K562 (cell line): ENCODE data around the gene CHAD. TPM values are rescaled to one million over a fixed set of nuclear protein-coding genes. Genes with fewer than 3 reads are reported as not detected.

Experiments
- CBX5 ChIP-seq: IDR thresholded peaks from 2 replicates; pipeline ENCODE4 v1.6.1; 2014; ENCODE audit warnings: low read depth, borderline replicate concordance
- ELF1 ChIP-seq: fragments of 200-800 bp; sonication (Bioruptor generic); IDR thresholded peaks from 2 replicates; pipeline ENCODE4 v1.6.1; 2016; ENCODE audit warnings: missing genetic modification characterization, missing compliant biosample characterization
- ZNF395 ChIP-seq: fragments of 200-800 bp; sonication (Bioruptor generic); IDR thresholded peaks from 2 replicates; pipeline ENCODE4 v1.6.1; 2017; ENCODE audit warnings: missing genetic modification characterization, missing compliant biosample characterization
- polyA plus RNA-seq, 8 experiments: library from polyadenylated mRNA; depleted of rRNA in 4 of 8; stranded (reverse) in 5 of 8; unstranded in 3 of 8; fragments of >200 nt; fragmentation: Nextera tagmentation in 2 of 8; fragmentation: Illumina TruSeq in 1 of 8; extraction: Ambion mirVana in 2 of 8; extraction: Trizol in 1 of 8; gene quantifications; 2 replicates each; pipeline versions ENCODE4 v1.2.1 to v1.2.3, GENCODE V29; 2011 to 2014; ENCODE audit warnings: inconsistent platforms in 1 of 8, missing spikeins in 1 of 8
- total RNA-seq, 7 experiments: library from RNA; depleted of rRNA in 6 of 7; stranded (reverse); fragments of >200 nt in 6 of 7; fragmentation: Illumina TruSeq in 2 of 7; extraction: Trizol in 2 of 7; gene quantifications; 2 replicates each; pipeline versions ENCODE4 v1.2.1 to v1.2.3, GENCODE V29; 2011 to 2021; ENCODE audit warnings: low replicate concordance in 1 of 7
- TF ChIP-seq, protein P1 (sequence below): sonication (generic); formaldehyde crosslinking; IDR thresholded peaks from 2 replicates; pipeline ENCODE4 v1.8.1; 2023; ENCODE audit warnings: mild to moderate bottlenecking, missing genetic modification reagents
- TF ChIP-seq, protein P2 (sequence below): sonication (generic); formaldehyde crosslinking; IDR thresholded peaks from 2 replicates; pipeline ENCODE4 v1.8.1; 2023; ENCODE audit warnings: mild to moderate bottlenecking, missing genetic modification reagents

Gene CHAD
- total and polyA plus RNA-seq, 9 of the 15 experiments (the other 6 are each of a cell fraction or from before 2014, with no cell fraction given): not detected

DNA sequence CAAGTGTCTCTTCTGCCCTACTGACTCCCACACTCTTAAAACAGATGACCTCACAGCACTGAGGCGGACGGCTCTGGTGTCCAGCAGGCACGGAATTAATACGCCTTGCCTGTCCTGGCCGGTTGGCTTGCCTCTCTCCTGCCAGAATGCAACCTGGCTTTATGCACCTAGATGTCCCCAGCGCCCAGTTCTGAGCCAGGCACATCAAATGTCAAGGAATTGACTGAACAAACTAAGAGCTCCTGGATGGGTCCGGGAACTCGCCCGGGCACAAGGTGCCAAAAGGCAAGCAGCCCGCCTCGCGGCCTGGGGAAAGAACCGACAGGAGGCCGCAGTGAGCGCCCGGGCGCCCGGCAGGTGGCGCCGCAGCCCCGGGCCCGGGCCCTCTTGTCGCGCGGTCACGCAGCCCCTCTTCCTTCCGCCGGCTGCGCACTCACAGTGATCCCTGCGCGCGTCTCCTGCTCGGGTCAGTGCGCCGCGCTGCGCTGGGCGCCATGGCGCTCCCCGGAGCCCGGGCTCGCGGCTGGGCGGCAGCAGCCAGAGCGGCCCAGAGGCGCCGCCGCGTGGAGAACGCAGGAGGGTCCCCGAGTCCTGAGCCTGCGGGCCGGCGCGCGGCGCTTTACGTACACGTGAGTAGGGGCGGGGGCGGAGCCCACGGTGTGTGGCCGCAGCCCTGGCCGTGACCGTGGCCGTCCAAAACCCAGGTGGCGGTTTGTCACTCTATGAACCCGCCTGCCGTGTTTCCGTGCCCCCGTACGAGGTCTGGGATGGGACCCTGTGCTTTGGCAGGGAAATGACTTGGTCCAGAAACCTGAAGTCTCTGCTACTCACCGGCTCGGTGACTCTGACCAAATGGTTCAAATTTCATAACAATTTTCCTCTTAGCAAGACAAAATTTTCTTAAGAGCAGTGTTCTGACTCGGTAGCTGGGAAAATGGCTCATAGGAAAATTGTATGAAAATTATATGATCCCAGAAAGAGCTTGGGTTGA, 10.0 kb upstream of the CHAD start, which contains the start of gene RSAD1 (continued):
- TF ChIP-seq, protein P1, sequence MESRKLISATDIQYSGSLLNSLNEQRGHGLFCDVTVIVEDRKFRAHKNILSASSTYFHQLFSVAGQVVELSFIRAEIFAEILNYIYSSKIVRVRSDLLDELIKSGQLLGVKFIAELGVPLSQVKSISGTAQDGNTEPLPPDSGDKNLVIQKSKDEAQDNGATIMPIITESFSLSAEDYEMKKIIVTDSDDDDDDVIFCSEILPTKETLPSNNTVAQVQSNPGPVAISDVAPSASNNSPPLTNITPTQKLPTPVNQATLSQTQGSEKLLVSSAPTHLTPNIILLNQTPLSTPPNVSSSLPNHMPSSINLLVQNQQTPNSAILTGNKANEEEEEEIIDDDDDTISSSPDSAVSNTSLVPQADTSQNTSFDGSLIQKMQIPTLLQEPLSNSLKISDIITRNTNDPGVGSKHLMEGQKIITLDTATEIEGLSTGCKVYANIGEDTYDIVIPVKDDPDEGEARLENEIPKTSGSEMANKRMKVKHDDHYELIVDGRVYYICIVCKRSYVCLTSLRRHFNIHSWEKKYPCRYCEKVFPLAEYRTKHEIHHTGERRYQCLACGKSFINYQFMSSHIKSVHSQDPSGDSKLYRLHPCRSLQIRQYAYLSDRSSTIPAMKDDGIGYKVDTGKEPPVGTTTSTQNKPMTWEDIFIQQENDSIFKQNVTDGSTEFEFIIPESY: peak; percentile 95
- TF ChIP-seq, protein P2, sequence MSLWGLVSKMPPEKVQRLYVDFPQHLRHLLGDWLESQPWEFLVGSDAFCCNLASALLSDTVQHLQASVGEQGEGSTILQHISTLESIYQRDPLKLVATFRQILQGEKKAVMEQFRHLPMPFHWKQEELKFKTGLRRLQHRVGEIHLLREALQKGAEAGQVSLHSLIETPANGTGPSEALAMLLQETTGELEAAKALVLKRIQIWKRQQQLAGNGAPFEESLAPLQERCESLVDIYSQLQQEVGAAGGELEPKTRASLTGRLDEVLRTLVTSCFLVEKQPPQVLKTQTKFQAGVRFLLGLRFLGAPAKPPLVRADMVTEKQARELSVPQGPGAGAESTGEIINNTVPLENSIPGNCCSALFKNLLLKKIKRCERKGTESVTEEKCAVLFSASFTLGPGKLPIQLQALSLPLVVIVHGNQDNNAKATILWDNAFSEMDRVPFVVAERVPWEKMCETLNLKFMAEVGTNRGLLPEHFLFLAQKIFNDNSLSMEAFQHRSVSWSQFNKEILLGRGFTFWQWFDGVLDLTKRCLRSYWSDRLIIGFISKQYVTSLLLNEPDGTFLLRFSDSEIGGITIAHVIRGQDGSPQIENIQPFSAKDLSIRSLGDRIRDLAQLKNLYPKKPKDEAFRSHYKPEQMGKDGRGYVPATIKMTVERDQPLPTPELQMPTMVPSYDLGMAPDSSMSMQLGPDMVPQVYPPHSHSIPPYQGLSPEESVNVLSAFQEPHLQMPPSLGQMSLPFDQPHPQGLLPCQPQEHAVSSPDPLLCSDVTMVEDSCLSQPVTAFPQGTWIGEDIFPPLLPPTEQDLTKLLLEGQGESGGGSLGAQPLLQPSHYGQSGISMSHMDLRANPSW (CRISPR knock-in tag): 0 out of 2 replicates have a peak, but pooled peaks have one; percentile 91
- 0 out of 2 replicates have a peak, but pooled peaks have one; percentile 36 for TF ChIP-seq CBX5
- TF ChIP-seq ELF1: peak; percentile 58
- no peak for TF ChIP-seq ZNF395 (CRISPR knock-in tag)
